H9 (cell line): ENCODE data around the gene TECTA. TPM values are rescaled to one million over a fixed set of nuclear protein-coding genes. Genes with fewer than 3 reads are reported as not detected.

Source experiments
- DNase-seq: peaks from one replicate; pipeline ENCODE4 v3.0.0-alpha.2; 2017
- H2AFZ ChIP-seq: one replicate; pipeline ENCODE4 v1.6.1; 2013; ENCODE audit warnings: mild to moderate bottlenecking, low read length, control low read depth, moderate library complexity
- H2AK5ac ChIP-seq: 2 replicates; pipeline ENCODE4 v1.6.1; 2013; ENCODE audit warnings: low read length, control low read depth, mixed read lengths; ENCODE audit not compliant: insufficient read length
- H2BK120ac ChIP-seq: one replicate; pipeline ENCODE4 v1.6.1; 2013; ENCODE audit warnings: low read depth, mild to moderate bottlenecking, low read length, control low read depth, inconsistent platforms; ENCODE audit not compliant: poor library complexity, severe bottlenecking
- H2BK12ac ChIP-seq: 2 replicates; pipeline ENCODE4 v1.6.1; 2013; ENCODE audit warnings: low read length, control low read depth, mixed read lengths, low read depth; ENCODE audit not compliant: insufficient read length
- H2BK15ac ChIP-seq: 2 replicates; pipeline ENCODE4 v1.6.1; 2013; ENCODE audit warnings: low read depth, low read length, control low read depth
- H2BK20ac ChIP-seq: one replicate; pipeline ENCODE4 v1.6.1; 2013; ENCODE audit warnings: low read depth, mild to moderate bottlenecking, low read length, control low read depth, inconsistent platforms; ENCODE audit not compliant: poor library complexity, severe bottlenecking
- H2BK5ac ChIP-seq: 2 replicates; pipeline ENCODE4 v1.6.1; 2013; ENCODE audit warnings: low read length, control low read depth, mixed read lengths; ENCODE audit not compliant: insufficient read length
- H3K14ac ChIP-seq: 2 replicates; pipeline ENCODE4 v1.6.1; 2013; ENCODE audit warnings: low read length, control low read depth; ENCODE audit not compliant: insufficient read depth
- H3K18ac ChIP-seq: 2 replicates; pipeline ENCODE4 v1.6.1; 2013; ENCODE audit warnings: low read depth, mild to moderate bottlenecking, mixed read lengths, low read length, control low read depth; ENCODE audit not compliant: insufficient read length
- H3K23ac ChIP-seq: 2 replicates; pipeline ENCODE4 v1.6.1; 2013; ENCODE audit warnings: low read length, control low read depth, mixed read lengths, low read depth; ENCODE audit not compliant: insufficient read length
- H3K23me2 ChIP-seq: 2 replicates; pipeline ENCODE4 v1.6.1; 2013; ENCODE audit warnings: low read depth, mild to moderate bottlenecking, mixed read lengths, low read length, control low read depth; ENCODE audit not compliant: insufficient read length, poor library complexity, severe bottlenecking
- H3K27ac ChIP-seq: 2 replicates; pipeline ENCODE4 v1.5.1; 2013; ENCODE audit warnings: low read length, control low read depth, mixed read lengths, low read depth; ENCODE audit not compliant: insufficient read length
- H3K27me3 ChIP-seq: 2 replicates; pipeline ENCODE4 v1.6.1; 2013; ENCODE audit warnings: low read length, control low read depth, inconsistent platforms; ENCODE audit not compliant: insufficient read depth
- H3K4ac ChIP-seq: 2 replicates; pipeline ENCODE4 v1.6.1; 2013; ENCODE audit warnings: low read depth, mild to moderate bottlenecking, control low read depth, inconsistent platforms, low read length, moderate library complexity
- H3K4me1 ChIP-seq: 2 replicates; pipeline ENCODE4 v1.6.1; 2013; ENCODE audit warnings: low read length, control low read depth, inconsistent platforms; ENCODE audit not compliant: insufficient read depth
- H3K4me2 ChIP-seq: 2 replicates; pipeline ENCODE4 v1.6.1; 2013; ENCODE audit warnings: low read length, control low read depth, mixed read lengths; ENCODE audit not compliant: insufficient read length, insufficient read depth
- H3K56ac ChIP-seq: 2 replicates; pipeline ENCODE4 v1.6.1; 2013; ENCODE audit warnings: low read depth, mild to moderate bottlenecking, mixed read lengths, low read length, control low read depth; ENCODE audit not compliant: insufficient read length
- H3K79me1 ChIP-seq: 2 replicates; pipeline ENCODE4 v1.6.1; 2013; ENCODE audit warnings: low read depth, mild to moderate bottlenecking, moderate library complexity, low read length, control low read depth, inconsistent platforms; ENCODE audit not compliant: insufficient read depth, poor library complexity, severe bottlenecking
- H3K79me2 ChIP-seq: 2 replicates; pipeline ENCODE4 v1.6.1; 2013; ENCODE audit warnings: low read length, control low read depth, inconsistent platforms; ENCODE audit not compliant: insufficient read depth
- H3K9ac ChIP-seq: 2 replicates; pipeline ENCODE4 v1.6.1; 2013; ENCODE audit warnings: low read length, control low read depth, mixed read lengths; ENCODE audit not compliant: insufficient read length; ENCODE audit errors: extremely low read depth
- H3K9me3 ChIP-seq: one replicate; pipeline ENCODE4 v1.6.1; 2013; ENCODE audit warnings: low read depth, low read length, inconsistent platforms; ENCODE audit not compliant: control insufficient read depth
- H3T11ph ChIP-seq: one replicate; pipeline ENCODE4 v1.6.1; 2013; ENCODE audit warnings: mild to moderate bottlenecking, low read length, control low read depth, inconsistent platforms
- H4K20me1 ChIP-seq: one replicate; pipeline ENCODE4 v1.6.1; 2013; ENCODE audit not compliant: control insufficient read depth, insufficient read length, insufficient read depth
- H4K5ac ChIP-seq: 2 replicates; pipeline ENCODE4 v1.6.1; 2013; ENCODE audit warnings: low read depth, mild to moderate bottlenecking, mixed read lengths, low read length, control low read depth; ENCODE audit not compliant: insufficient read length
- H4K8ac ChIP-seq: replicated peaks from 2 replicates; pipeline ENCODE4 v1.6.1; 2013; ENCODE audit warnings: low read length, control low read depth, mixed read lengths, low read depth; ENCODE audit not compliant: insufficient read length
- H4K91ac ChIP-seq: 2 replicates; pipeline ENCODE4 v1.6.1; 2013; ENCODE audit warnings: low read depth, mild to moderate bottlenecking, moderate library complexity, mixed read lengths, low read length, control low read depth; ENCODE audit not compliant: insufficient read length
- H3K27ac Mint-ChIP-seq, 3 experiments: 2 replicates in 2 of 3; 3 replicates in 1 of 3; pipeline ENCODE4 v1.8.0; 2020 to 2021; ENCODE audit warnings: mixed read lengths in 3 of 3, mild to moderate bottlenecking in 1 of 3, moderate library complexity in 1 of 3
- H3K27me3 Mint-ChIP-seq: 2 replicates; pipeline ENCODE4 v1.8.0; 2021; ENCODE audit warnings: low read depth, mild to moderate bottlenecking, moderate library complexity, mixed read lengths
- H3K36me3 Mint-ChIP-seq, 3 experiments: 2 replicates in 2 of 3; 3 replicates in 1 of 3; pipeline ENCODE4 v1.8.0; 2020 to 2021; ENCODE audit warnings: low read depth in 3 of 3, mixed read lengths in 3 of 3; ENCODE audit not compliant: insufficient read depth in 1 of 3
- H3K4me1 Mint-ChIP-seq, 2 experiments: 2 replicates each; pipeline ENCODE4 v1.8.0; 2020; ENCODE audit warnings: mixed read lengths in 2 of 2
- H3K4me3 Mint-ChIP-seq, 2 experiments: 2 replicates in 1 of 2; 3 replicates in 1 of 2; pipeline ENCODE4 v1.8.0; 2020 to 2021; ENCODE audit warnings: mild to moderate bottlenecking in 2 of 2, mixed read lengths in 2 of 2, moderate library complexity in 1 of 2
- H3K9me3 Mint-ChIP-seq, 2 experiments: 2 replicates in 1 of 2; 3 replicates in 1 of 2; pipeline ENCODE4 v1.8.0; 2020; ENCODE audit warnings: mild to moderate bottlenecking in 2 of 2, mixed read lengths in 2 of 2, moderate library complexity in 1 of 2
- CTCF ChIP-seq: fragments of 200-600 bp; sonication (generic); conservative IDR thresholded peaks from 3 replicates; pipeline ENCODE4 v1.8.0; 2021; ENCODE audit warnings: antibody characterized with exemption, mild to moderate bottlenecking
- WGBS: extraction: QIAGEN DNeasy Blood & Tissue Kit; methylation state at CpG from one replicate; pipeline ENCODE4 v1.1.7; 2013; ENCODE audit warnings: missing lambda C conversion rate, low lambda C conversion rate, mixed read lengths; ENCODE audit not compliant: insufficient read length; ENCODE audit errors: extremely low coverage; 5-methylcytosine and 5-hydroxymethylcytosine counted together
- total RNA-seq: library from RNA; stranded (reverse); gene quantifications from 2 replicates; pipeline ENCODE4 v1.2.1, GENCODE V29; 2021

TECTA gene
- total RNA-seq, 1 experiment from 2014 or later, result 0.66 TPM

GRCh38 chr11:121138259-121138658 lies 37.2 kb downstream of the TECTA start:
- no peak overlapping the region for H4K8ac ChIP-seq
- H3K23ac ChIP-seq, result no peak overlapping the region
- H3K4ac ChIP-seq, result no peak overlapping the region
- no peak overlapping the region for H2BK20ac ChIP-seq
- no peak overlapping the region for H3K14ac ChIP-seq
- H3K4me1 Mint-ChIP-seq, result no peaks in the 10 kb centered on the region
- no peak for DNase-seq
- H3K56ac ChIP-seq, result no peak overlapping the region
- no peak overlapping the region for H3K27ac Mint-ChIP-seq
- no peak overlapping the region for H2BK12ac ChIP-seq
- H3K79me2 ChIP-seq, result no peaks in the 10 kb centered on the region
- H3K27me3 Mint-ChIP-seq, result no peaks in the 10 kb centered on the region; the same call in 1 of the 2 replicates
- no peaks in the 10 kb centered on the region for H3K23me2 ChIP-seq
- H3K4me1 ChIP-seq, result no peaks in the 10 kb centered on the region
- H4K5ac ChIP-seq, result no peak overlapping the region
- H3K27ac ChIP-seq, result no peak overlapping the region
- H2BK15ac ChIP-seq, result no peak overlapping the region
- H2BK120ac ChIP-seq, result no peak overlapping the region
- H3K27me3 ChIP-seq, result no peaks in the 10 kb centered on the region
- no peaks in the 10 kb centered on the region for H4K20me1 ChIP-seq
- no peak overlapping the region for H2BK5ac ChIP-seq
- H3K4me3 Mint-ChIP-seq, result no peak overlapping the region
- H3K79me1 ChIP-seq, result no peaks in the 10 kb centered on the region
- H3K9ac ChIP-seq, result no peak overlapping the region
- no peak overlapping the region for H2AFZ ChIP-seq
- H3K9me3 ChIP-seq, result no peaks in the 10 kb centered on the region
- no peak overlapping the region for H4K91ac ChIP-seq
- H3K18ac ChIP-seq, result no peak overlapping the region
- no peak for TF ChIP-seq CTCF
- no CpG with 5 or more reads among the region's 5 CpGs for WGBS
- H3K9me3 Mint-ChIP-seq, result no peaks in the 10 kb centered on the region
- no peaks in the 10 kb centered on the region for H3K36me3 Mint-ChIP-seq
- H3K4me2 ChIP-seq, result no peak overlapping the region
- H3T11ph ChIP-seq, result no peak overlapping the region
- no peak overlapping the region for H2AK5ac ChIP-seq
